Measurements from ENCODE around the gene PALM. TPM values are rescaled to one million over a fixed set of nuclear protein-coding genes. Genes with fewer than 3 reads are reported as not detected.

The PALM gene
- total RNA-seq, 4 donors from 2014 or later: 57.1 to 228 (median 77.4) TPM

DNA sequence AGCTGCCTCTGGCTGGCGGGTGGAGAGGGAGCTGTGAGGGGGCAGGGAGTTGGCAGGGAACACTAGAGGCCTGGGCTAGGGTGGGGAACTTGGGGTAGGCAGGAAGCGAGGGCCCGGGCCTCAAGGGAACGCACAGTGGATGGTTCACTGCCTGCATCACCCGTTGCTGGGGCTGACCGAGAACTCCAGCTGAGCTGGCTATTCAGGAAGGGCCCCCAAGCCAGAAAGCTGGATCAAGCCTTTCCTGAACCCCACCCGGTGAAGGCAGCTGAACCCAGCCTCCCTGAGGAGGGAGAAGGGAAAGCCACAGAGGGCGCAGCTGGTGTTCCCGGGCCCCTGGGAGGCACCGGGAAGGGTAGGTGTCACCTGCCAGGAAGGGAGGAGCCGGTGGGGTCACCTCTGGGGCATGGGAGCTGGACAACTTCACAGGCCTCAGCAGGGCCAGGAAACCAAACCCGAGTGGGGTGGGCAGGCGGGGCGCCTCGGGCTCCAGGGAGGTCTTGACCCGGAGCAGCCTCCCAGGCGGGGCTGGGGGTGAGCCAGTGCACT, 13.9 kb downstream of the PALM start:
- TF ChIP-seq, protein P1, sequence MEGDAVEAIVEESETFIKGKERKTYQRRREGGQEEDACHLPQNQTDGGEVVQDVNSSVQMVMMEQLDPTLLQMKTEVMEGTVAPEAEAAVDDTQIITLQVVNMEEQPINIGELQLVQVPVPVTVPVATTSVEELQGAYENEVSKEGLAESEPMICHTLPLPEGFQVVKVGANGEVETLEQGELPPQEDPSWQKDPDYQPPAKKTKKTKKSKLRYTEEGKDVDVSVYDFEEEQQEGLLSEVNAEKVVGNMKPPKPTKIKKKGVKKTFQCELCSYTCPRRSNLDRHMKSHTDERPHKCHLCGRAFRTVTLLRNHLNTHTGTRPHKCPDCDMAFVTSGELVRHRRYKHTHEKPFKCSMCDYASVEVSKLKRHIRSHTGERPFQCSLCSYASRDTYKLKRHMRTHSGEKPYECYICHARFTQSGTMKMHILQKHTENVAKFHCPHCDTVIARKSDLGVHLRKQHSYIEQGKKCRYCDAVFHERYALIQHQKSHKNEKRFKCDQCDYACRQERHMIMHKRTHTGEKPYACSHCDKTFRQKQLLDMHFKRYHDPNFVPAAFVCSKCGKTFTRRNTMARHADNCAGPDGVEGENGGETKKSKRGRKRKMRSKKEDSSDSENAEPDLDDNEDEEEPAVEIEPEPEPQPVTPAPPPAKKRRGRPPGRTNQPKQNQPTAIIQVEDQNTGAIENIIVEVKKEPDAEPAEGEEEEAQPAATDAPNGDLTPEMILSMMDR (IDR thresholded peaks at IDR 0.05; ENCODE audit: low read depth): no peak

DNA sequence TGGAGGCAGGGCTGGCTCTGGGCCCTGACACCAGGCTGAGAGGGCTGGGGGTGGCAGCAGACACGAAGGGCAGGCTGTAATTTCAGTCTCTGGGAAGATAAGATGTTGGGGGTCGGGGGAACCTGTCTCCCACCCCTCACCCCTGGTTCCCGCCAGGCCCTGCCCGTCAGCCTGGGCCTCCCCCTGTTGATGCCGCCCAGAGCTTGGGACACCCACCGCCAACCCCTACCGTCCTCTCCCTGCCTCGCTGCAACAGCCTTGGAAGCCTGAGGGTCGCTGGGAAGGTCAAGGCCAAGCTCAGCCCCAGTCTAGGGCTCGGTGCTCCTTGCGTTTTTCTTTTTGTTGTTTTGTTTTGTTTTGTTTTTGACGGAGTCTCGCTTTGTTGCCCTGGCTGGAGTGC, 14.5 kb downstream of the PALM start:
- TF ChIP-seq, protein P1 (IDR thresholded peaks at IDR 0.05; ENCODE audit: low read depth): no peak

DNA sequence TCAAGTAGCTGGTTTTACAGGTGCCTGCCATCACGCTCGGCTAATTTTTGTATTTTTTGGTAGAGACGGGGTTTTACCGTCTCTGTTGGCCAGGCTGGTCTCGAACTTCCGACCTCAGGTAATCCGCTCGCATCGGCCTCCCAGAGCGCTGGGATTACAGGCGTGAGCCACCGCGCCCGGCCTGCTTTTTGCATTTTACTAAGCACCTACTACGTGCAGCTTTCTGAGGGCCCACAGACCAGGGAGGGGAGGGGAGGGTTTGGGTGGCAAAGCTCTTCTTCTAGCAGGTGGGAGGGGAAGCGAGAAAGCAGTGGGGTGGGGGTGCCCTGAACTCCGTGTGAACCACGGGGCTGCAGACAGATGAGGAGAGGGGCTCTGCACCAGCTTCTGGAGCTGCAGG, 15.0 kb downstream of the PALM start:
- TF ChIP-seq, protein P1 (IDR thresholded peaks at IDR 0.05; ENCODE audit: low read depth): no peak

DNA sequence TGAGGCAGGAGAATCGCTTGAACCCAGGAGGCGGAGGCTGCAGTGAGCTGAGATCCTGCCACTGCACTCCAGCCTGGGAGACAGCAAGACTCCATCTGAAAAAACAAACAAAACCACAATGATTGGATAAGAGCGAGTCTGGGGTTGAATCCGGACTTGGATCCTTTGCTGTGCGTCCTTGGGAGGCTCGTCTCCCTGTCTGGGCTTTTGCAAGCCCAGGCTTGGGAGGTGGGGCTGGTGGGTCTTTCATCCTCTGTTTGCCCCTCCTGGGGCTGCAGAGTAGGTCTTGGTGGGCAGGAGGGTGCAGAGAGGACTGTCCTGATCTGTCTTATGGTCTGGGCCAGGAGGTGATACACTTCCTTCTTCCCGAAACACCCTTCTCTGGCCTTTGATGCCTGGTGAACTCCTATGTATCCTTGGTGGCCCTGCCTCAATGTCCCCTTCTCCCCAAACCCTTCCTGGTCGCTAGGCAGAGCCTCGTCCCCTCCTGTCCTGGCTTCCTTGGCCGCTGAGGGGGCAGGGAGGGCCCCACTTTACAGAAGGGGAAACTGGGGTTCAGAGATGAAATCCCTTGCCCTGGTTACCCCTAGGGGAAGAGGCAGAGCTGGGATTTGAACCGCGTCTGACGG, 16.8 kb downstream of the PALM start:
- TF ChIP-seq, protein P1 (IDR thresholded peaks at IDR 0.05; ENCODE audit: low read depth): no peak

DNA sequence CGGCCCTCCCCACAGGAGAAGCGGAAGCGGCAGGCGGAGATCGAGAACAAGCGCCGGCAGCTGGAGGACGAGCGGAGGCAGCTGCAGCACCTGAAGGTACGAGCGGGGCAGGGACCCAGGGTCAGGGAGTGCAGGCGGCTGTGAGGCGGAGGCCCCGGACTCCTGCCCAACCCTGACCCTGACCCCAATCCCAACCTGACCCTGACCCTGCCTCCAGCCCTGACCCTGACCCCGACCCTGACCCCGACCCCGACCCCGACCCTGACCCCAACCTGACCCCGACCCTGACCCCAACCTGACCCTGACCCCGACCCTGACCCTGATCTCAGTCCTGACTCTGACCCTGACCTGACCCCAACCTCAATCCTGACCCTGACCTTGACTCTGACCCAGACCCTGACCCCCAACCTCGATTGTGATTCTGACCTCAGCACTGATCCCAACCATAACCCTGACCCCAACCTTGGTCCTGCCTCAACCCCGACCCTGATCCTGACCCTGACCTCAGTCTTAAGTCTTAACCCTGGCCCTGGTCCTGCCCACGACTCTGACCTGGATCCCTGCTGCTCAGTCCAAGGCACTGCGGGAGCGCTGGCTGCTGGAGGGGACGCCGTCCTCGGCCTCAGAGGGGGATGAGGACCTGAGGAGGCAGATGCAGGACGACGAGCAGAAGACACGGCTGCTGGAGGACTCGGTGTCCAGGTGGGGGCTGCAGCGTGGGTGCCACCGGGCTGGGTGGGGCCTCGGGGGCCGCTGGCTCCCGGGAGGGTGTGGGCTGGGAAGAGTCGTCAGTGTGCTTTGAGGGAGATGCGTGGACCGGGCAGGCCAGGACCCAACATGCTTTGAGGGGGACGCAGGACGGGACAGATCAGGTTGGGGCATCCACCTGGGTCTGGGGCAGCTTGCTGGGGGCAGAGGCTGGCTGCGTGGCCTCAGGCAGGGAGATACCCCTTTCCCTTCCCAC, 18.5 kb downstream of the PALM start:
- TF ChIP-seq, protein P1 (IDR thresholded peaks at IDR 0.05; ENCODE audit: low read depth): no peak

DNA sequence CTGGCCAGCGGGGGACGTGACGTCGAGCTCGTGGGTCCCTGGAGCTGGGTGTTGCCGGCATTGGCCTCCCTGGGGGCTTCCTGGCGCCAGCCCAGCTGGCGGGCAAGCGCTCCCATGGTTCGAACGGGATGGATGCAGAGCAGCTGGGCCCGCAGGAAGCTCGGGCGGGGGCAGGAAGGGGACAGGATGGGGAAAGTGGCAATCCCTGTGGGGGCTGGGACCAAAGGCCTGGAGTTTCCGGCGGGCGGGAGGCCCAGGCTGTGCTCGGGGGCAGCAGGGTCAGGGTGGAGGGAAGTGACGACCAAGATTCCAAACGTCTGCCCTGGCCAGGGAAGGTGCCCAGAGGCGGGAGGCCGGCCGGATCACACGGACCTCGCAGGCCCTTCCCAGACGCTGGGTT, 19.3 kb downstream of the PALM start:
- TF ChIP-seq, protein P1 (IDR thresholded peaks at IDR 0.05; ENCODE audit: low read depth): no peak

Measured in subcutaneous adipose tissue (tissue), 4 donors.